ENCODE results near the gene SLC12A5.

GRCh38 chr20:46004187-46004586 lies 24.8 kb upstream of the SLC12A5 start:
- TF ChIP-seq CTCF (IDR thresholded peaks at IDR 0.05 in 4 of 5, conservative IDR thresholded peaks at IDR 0.05 in 1 of 5) = no peak
- TF ChIP-seq POLR2A (IDR thresholded peaks at IDR 0.05) = no peak

Data from gastrocnemius medialis (tissue), 4 donors.